Thoracic aorta (tissue), 2 donors: ENCODE measurements around the gene SH3PXD2A. TPM values are rescaled to one million over a fixed set of nuclear protein-coding genes. Genes with fewer than 3 reads are reported as not detected.

ENCODE experiments used
- ATAC-seq: fragments of 150-250 bp; one replicate; pipeline ENCODE4 v1.8.0; 2017; ENCODE audit warnings: low read depth; ENCODE audit not compliant: insufficient number of reproducible peaks, low FRiP score
- DNase-seq: peaks from one replicate; pipeline ENCODE4 v3.0.0-alpha.2; 2020; ENCODE audit warnings: low spot score
- H3K27ac ChIP-seq, 2 donors: fragments of 200-600 bp; sonication (generic); 1 replicate in 1 of 2; 2 replicates in 1 of 2; pipeline ENCODE4 v1.5.1; 2016; ENCODE audit warnings: mild to moderate bottlenecking in 2 of 2, moderate library complexity in 2 of 2
- H3K27me3 ChIP-seq: fragments of 200-600 bp; sonication (generic); replicated peaks from 2 replicates; pipeline ENCODE4 v1.6.0; 2016; ENCODE audit warnings: mild to moderate bottlenecking; ENCODE audit not compliant: insufficient read depth
- H3K36me3 ChIP-seq: fragments of 200-600 bp; sonication (generic); one replicate; pipeline ENCODE4 v1.5.1; 2016
- H3K4me1 ChIP-seq, 2 donors: fragments of 200-600 bp; sonication (generic); 1 replicate in 1 of 2; 2 replicates in 1 of 2; pipeline versions ENCODE4 v1.5.1 to v1.6.0; 2016; ENCODE audit warnings: low read depth in 2 of 2, mild to moderate bottlenecking in 1 of 2; ENCODE audit not compliant: control insufficient read depth in 1 of 2
- H3K4me3 ChIP-seq: fragments of 200-600 bp; sonication (generic); 2 replicates; pipeline ENCODE4 v1.5.1; 2016; ENCODE audit warnings: mild to moderate bottlenecking
- H3K9me3 ChIP-seq: fragments of 200-600 bp; sonication (generic); 2 replicates; pipeline ENCODE4 v1.5.1; 2016
- CTCF ChIP-seq: fragments of 200-600 bp; sonication (generic); IDR thresholded peaks from one replicate; pipeline ENCODE4 v1.5.1; 2019; ENCODE audit warnings: antibody characterized with exemption
- total RNA-seq, 2 donors: library from RNA; depleted of rRNA; stranded (reverse); fragments of >200 nt; gene quantifications; one replicate each; pipeline versions ENCODE4 v1.1.0 to v1.2.3, GENCODE V29; 2016

Gene SH3PXD2A
- total RNA-seq, 2 donors from 2014 or later = 28.3 to 51.5 TPM

GRCh38 chr10:103613616-103614015 is 241.8 kb downstream of the SH3PXD2A start:
- H3K4me1 ChIP-seq = peaks cover 3 to 18% of the 10 kb centered on the region in 2 donors
- no peak for TF ChIP-seq CTCF
- ATAC-seq = no peak

GRCh38 chr10:103612462-103613365 is 242.7 kb downstream of the SH3PXD2A start:
- Histone ChIP-seq H3K36me3 (peaks cover 52% of the 10 kb centered on the region), H3K4me1 (peaks cover 0 to 9% of the 10 kb centered on the region in 2 donors), H3K9me3 (no peaks in the 10 kb centered on the region), H3K27me3 (no peaks in the 10 kb centered on the region), H3K4me3 (no peak overlapping the region), H3K27ac (no peak overlapping the region)
- DNase-seq (no peak), ATAC-seq (no peak)
- no peak for TF ChIP-seq CTCF

More at GRCh38 chr10:103613616-103614015, 241.8 kb downstream of the SH3PXD2A start:
- no peak for DNase-seq
- Histone ChIP-seq H3K9me3 (no peaks in the 10 kb centered on the region), H3K4me3 (no peak overlapping the region), H3K36me3 (peaks cover 52% of the 10 kb centered on the region), H3K27ac (no peak overlapping the region), H3K27me3 (no peaks in the 10 kb centered on the region)

GRCh38 chr10:103610921-103611511 is 244.4 kb downstream of the SH3PXD2A start:
- no peaks in the 10 kb centered on the region for H3K9me3 ChIP-seq
- ATAC-seq = no peak
- no peaks in the 10 kb centered on the region for H3K27me3 ChIP-seq
- peaks cover 0 to 7% of the 10 kb centered on the region in 2 donors for H3K4me1 ChIP-seq
- TF ChIP-seq CTCF = no peak
- H3K4me3 ChIP-seq = no peak overlapping the region
- DNase-seq = no peak
- H3K36me3 ChIP-seq = peaks cover 37% of the 10 kb centered on the region
- no peak overlapping the region for H3K27ac ChIP-seq

GRCh38 chr10:103610083-103610472 is 245.3 kb downstream of the SH3PXD2A start:
- Histone ChIP-seq H3K27ac (no peak overlapping the region), H3K4me1 (peaks cover 0 to 11% of the 10 kb centered on the region in 2 donors), H3K4me3 (no peak overlapping the region), H3K9me3 (no peaks in the 10 kb centered on the region), H3K36me3 (peaks cover 34% of the 10 kb centered on the region), H3K27me3 (no peaks in the 10 kb centered on the region)
- DNase-seq = no peak
- no peak for ATAC-seq
- TF ChIP-seq CTCF = no peak
